Common myeloid progenitor, CD34-positive (primary cell): ENCODE results near the gene SAP25.
"Not testable (repeated sequence)": the region's sequence is repeated elsewhere in the genome, so short reads cannot be mapped to it uniquely, and the experiment has no call there.

Experiments
- CTCF ChIA-PET: fragments of 350-600 bp; sonication (Branson Sonifier 250); formaldehyde crosslinking; loops from one replicate; lab custom pipeline; 2021; ENCODE audit warnings: antibody characterized with exemption; lab: Charles Lee
- POLR2A ChIA-PET: fragments of 350-600 bp; sonication (Branson Sonifier 250); formaldehyde crosslinking; loops from one replicate; lab custom pipeline; 2021; ENCODE audit warnings: antibody characterized with exemption; lab: Charles Lee
- DNase-seq, 3 donors: peaks; one replicate each; pipeline versions ENCODE4 v3.0.0 to v3.0.0-alpha.2; 2013
- H3K27ac ChIP-seq, 2 experiments: 1 replicate in 1 of 2; 2 replicates in 1 of 2; pipeline ENCODE4 v1.7.0; 2013; ENCODE audit warnings: inconsistent platforms in 2 of 2, low read length in 2 of 2, mild to moderate bottlenecking in 2 of 2, low read depth in 1 of 2, moderate library complexity in 1 of 2; ENCODE audit not compliant: severe bottlenecking in 2 of 2, insufficient read depth in 1 of 2, poor library complexity in 1 of 2
- H3K27me3 ChIP-seq, 5 experiments: replicated peaks in 2 of 5; 1 replicate in 3 of 5; 2 replicates in 2 of 5; pipeline versions ENCODE4 v1.6.1 to v1.7.0; 2013; ENCODE audit warnings: low read length in 4 of 5, mild to moderate bottlenecking in 2 of 5, moderate library complexity in 2 of 5, inconsistent platforms in 1 of 5; ENCODE audit not compliant: insufficient read depth in 5 of 5, control insufficient read depth in 4 of 5
- H3K36me3 ChIP-seq, 4 experiments: 1 replicate in 2 of 4; 2 replicates in 2 of 4; pipeline versions ENCODE4 v1.6.1 to v1.7.0; 2013; ENCODE audit warnings: low read length in 3 of 4, control low read depth in 1 of 4, mild to moderate bottlenecking in 1 of 4; ENCODE audit not compliant: control insufficient read depth in 4 of 4, insufficient read depth in 4 of 4
- H3K4me1 ChIP-seq, 4 experiments: 1 replicate in 3 of 4; 2 replicates in 1 of 4; pipeline versions ENCODE4 v1.6.1 to v1.7.1; 2013; ENCODE audit warnings: low read length in 3 of 4, mild to moderate bottlenecking in 3 of 4, control low read depth in 1 of 4, inconsistent platforms in 1 of 4, moderate library complexity in 1 of 4; ENCODE audit not compliant: control insufficient read depth in 4 of 4, insufficient read depth in 4 of 4; ENCODE audit errors: control extremely low read depth in 1 of 4
- H3K4me3 ChIP-seq, 7 experiments: 1 replicate in 4 of 7; 2 replicates in 3 of 7; pipeline versions ENCODE4 v1.5.1 to v1.7.0; 2013; ENCODE audit warnings: mild to moderate bottlenecking in 7 of 7, low read length in 6 of 7, moderate library complexity in 6 of 7, inconsistent platforms in 2 of 7, low read depth in 2 of 7, control low read depth in 1 of 7; ENCODE audit not compliant: insufficient read depth in 4 of 7, control insufficient read depth in 1 of 7; ENCODE audit errors: extremely low read depth in 1 of 7
- H3K9me3 ChIP-seq, 5 experiments: 1 replicate in 4 of 5; 2 replicates in 1 of 5; pipeline versions ENCODE4 v1.6.1 to v1.7.1; 2013; ENCODE audit warnings: low read length in 4 of 5, mild to moderate bottlenecking in 2 of 5, inconsistent platforms in 1 of 5, low read depth in 1 of 5, moderate library complexity in 1 of 5; ENCODE audit not compliant: control insufficient read depth in 4 of 5, insufficient read depth in 2 of 5; ENCODE audit errors: control extremely low read depth in 1 of 5
- WGBS: methylation state at CpG from one replicate; pipeline ENCODE4 v1.1.5; 2013; ENCODE audit not compliant: insufficient coverage; 5-methylcytosine and 5-hydroxymethylcytosine counted together

Gene SAP25

DNA sequence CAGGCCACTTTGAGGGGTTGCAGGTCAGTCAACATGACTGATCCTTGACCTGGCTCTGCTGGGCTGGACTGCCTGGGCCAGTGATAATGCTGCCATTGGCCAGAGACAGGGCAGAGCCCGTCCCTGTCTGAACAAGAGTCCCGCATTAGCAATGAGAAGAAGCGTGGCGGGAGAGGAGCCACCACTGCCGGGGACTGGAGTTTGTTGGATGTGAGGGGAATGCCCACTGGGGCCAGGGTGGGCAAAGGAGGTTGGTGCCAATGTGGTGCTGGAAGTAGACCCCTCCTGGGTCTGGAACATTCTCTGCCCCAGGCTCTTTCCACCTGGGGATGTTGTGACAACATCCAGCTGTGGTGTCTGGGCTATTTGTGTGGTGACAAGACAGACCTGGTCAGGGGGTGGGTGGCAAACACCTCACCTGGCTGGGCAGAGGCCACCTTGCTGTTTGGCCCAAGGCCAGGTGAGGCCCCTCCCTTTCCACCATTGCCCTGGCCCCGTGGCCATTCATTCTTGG, 7.6 kb downstream of the SAP25 start:
- H3K9me3 ChIP-seq, result no peaks in the 10 kb centered on the region
- no peak overlapping the region for H3K27ac ChIP-seq
- H3K36me3 ChIP-seq, result peaks cover 0 to 15% (median 4%) of the 10 kb centered on the region in 4 experiments
- peaks cover 0 to 47% (median 40%) of the 10 kb centered on the region in 4 experiments for H3K4me1 ChIP-seq
- WGBS, result 100% methylated on average over 5 of the region's 6 CpGs
- POLR2A ChIA-PET, result no interaction called here
- DNase-seq, result no peak
- CTCF ChIA-PET, result interaction anchor here (0.8 to 13.7 kb wide), 9 partner anchors 10 to 129 kb away, joined by 3 to 242 read pairs (median 7); partner anchors contain the start of genes FBXO24, LRCH4 and SPACDR
- H3K27me3 ChIP-seq, result no peaks in the 10 kb centered on the region
- H3K4me3 ChIP-seq, result no peak overlapping the region

DNA sequence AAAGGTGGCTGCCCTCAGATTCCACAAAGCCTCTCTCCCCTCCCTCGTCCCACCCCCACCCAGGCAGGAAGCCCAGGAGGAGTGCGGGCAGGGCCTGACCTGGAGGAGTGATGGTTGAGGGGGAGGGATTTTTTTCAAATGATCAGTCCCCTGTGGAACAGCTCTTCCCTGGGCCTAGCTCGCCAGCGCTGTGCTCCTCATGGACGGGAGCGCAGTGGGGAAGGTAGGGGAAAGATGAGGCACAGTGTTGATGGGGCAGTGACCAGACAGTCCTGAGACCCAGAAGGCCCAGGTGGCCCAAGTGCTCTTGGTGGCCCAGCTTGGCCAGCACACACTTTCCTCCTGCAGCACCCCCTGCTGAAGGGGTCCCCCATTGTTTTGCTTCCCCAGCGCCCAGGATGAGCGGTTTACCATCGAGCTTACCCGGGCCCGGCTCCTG, 8.5 kb downstream of the SAP25 start:
- Histone ChIP-seq H3K4me3 (no peak overlapping the region), H3K27me3 (no peaks in the 10 kb centered on the region), H3K27ac (no peak overlapping the region), H3K9me3 (no peaks in the 10 kb centered on the region), H3K36me3 (peaks cover 0 to 13% (median 4%) of the 10 kb centered on the region in 4 experiments), H3K4me1 (peaks cover 0 to 38% (median 32%) of the 10 kb centered on the region in 4 experiments)
- CTCF ChIA-PET, result interaction anchor here (0.8 to 13.7 kb wide), 11 partner anchors 9 to 128 kb away, joined by 3 to 242 read pairs (median 7); partner anchors contain the start of genes FBXO24, GIGYF1, LRCH4 and SPACDR
- WGBS, result no CpG with 5 or more reads among the region's 11 CpGs
- DNase-seq, result no peak
- POLR2A ChIA-PET, result no interaction called here

DNA sequence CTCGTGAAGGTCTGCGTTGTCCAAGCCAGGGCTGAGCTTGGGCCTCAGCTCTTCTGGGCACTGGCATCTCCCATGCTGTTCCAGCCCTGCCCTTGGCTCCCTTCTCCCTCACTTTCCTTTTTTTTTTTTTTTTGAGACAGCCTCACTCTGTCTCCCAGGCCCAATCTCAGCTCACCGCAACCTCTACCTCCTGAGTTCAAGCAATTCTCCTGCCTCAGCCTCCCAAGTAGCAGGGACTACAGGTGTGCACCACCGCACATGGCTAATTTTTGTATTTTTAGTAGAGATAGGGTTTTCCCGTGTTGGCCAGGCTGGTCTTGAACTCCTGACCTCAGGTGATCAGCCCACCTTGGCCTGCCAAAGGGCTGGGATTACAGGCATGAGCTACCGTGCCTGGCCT, 9.3 kb downstream of the SAP25 start:
- 71% methylated on average over 4 of the region's 6 CpGs for whole genome bisulfite sequencing
- CTCF ChIA-PET, result interaction anchor here (0.7 to 13.7 kb wide), 17 partner anchors 8 to 162 kb away, joined by 3 to 242 read pairs (median 4); partner anchors contain the start of genes FBXO24, GIGYF1, LRCH4 and POP7
- H3K36me3 ChIP-seq, result peaks cover 0 to 13% (median 4%) of the 10 kb centered on the region in 4 experiments

DNA sequence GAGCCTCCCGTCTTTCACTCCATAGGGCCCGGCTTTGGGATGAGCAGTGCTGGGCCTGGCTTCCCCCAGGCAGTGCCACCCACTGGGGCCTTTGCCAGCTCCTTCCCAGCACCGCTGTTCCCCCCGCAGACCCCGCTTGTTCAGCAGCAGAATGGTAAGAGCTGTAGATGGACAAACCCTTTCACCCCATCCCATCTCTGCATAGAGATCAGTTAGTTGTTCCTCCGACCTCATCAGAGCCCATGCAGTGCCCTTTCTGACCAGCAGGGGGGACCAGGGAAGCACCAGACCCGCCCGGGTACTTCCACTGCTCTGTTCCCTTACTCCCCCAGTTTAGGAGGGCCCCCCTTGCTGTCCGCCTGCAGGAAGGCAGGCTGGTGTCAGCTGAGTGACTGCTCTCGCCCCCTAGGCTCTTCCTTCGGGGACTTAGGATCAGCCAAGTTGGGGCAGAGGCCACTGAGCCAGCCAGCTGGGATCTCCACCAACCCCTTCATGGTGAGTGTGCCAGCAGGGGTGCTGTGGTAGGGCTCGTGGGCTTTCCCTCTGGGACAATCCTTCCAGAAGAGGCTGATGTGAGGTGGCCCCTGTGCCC, 9.8 kb downstream of the SAP25 start:
- CTCF ChIA-PET, result interaction anchor here (0.6 to 13.7 kb wide), 18 partner anchors 9 to 162 kb away, joined by 3 to 242 read pairs (median 4); partner anchors contain the start of genes FBXO24, GIGYF1, LRCH4 and POP7
- no peaks in the 10 kb centered on the region for H3K9me3 ChIP-seq
- POLR2A ChIA-PET, result no interaction called here
- peaks cover 0 to 13% (median 4%) of the 10 kb centered on the region in 4 experiments for H3K36me3 ChIP-seq
- DNase-seq, result peak; percentile 77 to 89 (median 85)
- H3K27ac ChIP-seq, result no peak overlapping the region
- no peak overlapping the region for H3K4me3 ChIP-seq
- no peaks in the 10 kb centered on the region for H3K27me3 ChIP-seq
- 33% methylated on average over 12 of the region's 12 CpGs for WGBS
- peaks cover 0 to 25% (median 20%) of the 10 kb centered on the region in 4 experiments for H3K4me1 ChIP-seq

More for the DNA sequence above, 9.3 kb downstream of the SAP25 start:
- H3K27ac ChIP-seq, H3K27me3 ChIP-seq, POLR2A ChIA-PET, DNase-seq, H3K4me3 ChIP-seq, H3K9me3 ChIP-seq: not testable (repeated sequence)
- H3K4me1 ChIP-seq, result peaks cover 0 to 30% (median 24%) of the 10 kb centered on the region in 4 experiments

DNA sequence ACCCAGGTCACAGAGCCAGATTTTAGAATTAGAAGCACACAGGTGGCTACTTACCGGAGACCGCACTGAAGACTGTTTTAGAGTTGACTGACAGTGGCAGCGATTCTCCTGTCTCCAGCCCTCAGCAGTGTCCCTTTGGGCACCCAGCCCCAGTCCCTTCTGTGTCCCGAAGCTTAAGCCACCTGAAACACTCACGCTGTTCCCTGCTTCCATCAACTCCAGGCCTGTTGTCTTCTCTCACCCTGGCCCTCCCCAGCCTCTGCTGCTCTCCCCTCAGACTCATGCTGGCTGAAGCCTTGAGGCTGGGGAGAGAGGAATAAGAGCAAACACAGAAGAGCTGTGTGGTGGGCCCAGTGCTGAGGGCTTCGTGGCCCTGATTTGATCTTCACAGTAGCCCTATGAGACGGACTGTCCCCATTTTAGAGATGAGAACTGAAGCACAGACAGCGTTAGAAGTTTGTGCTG, 10.6 kb downstream of the SAP25 start:
- Histone ChIP-seq H3K4me1 (peaks cover 0 to 19% (median 13%) of the 10 kb centered on the region in 4 experiments), H3K36me3 (peaks cover 0 to 13% (median 4%) of the 10 kb centered on the region in 4 experiments), H3K9me3 (no peaks in the 10 kb centered on the region), H3K27ac (no peak overlapping the region), H3K4me3 (no peak overlapping the region), H3K27me3 (no peaks in the 10 kb centered on the region)
- ChIA-PET POLR2A (interaction anchor here (0.7 kb wide), 1 partner anchor 116 kb away, joined by 3 read pairs; no protein-coding TSS in a partner anchor), CTCF (interaction anchor here (0.6 to 13.7 kb wide), 11 partner anchors 8 to 163 kb away, joined by 3 to 242 read pairs (median 5); partner anchors contain the start of genes FBXO24, GIGYF1, LRCH4 and SPACDR)
- DNase-seq, result no peak
- WGBS, result 97% methylated on average over 7 of the region's 8 CpGs

DNA sequence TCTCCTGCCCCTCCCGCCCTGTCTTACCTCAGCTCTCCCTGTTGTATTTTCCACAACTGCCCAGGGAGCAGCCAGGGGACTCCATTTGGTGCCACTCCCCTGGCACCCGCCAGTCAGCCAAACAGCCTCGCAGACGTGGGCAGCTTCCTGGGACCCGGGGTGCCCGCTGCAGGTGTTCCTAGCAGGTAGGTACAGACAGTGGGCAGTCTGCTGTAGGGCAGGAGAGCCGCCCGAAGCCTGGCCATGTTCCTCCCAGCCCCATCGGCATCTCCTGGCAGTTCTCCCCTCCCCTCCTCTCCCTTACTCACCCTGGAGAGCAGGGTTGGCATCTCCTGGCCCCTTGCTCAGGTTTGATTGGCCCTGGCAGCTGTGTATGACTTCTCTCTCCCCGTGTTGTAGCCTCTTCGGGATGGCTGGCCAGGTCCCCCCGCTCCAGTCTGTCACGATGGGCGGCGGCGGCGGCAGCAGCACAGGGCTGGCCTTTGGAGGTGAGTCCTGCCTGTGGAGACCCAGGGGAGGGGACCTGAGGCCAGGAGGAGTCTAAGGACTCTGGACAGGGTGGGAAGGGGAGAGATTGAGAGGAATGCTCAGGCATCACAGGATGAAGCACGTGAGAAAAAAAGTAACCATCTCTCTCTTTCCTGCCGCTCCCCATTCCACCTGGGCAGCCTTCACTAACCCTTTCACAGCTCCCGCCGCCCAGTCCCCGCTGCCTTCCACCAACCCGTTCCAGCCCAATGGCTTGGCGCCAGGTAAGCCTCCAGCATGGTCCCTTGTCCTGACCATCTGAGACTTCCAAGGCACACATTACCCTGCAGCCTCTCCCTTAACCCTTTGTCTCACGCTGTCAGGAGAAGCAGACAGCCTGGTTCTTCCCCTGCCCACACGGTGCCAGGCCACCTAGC, 11.3 kb downstream of the SAP25 start:
- no peak for DNase-seq
- peaks cover 0 to 13% (median 4%) of the 10 kb centered on the region in 4 experiments for H3K36me3 ChIP-seq
- no peak overlapping the region for H3K4me3 ChIP-seq
- peaks cover 0 to 12% (median 7%) of the 10 kb centered on the region in 4 experiments for H3K4me1 ChIP-seq
- no peaks in the 10 kb centered on the region for H3K27me3 ChIP-seq
- H3K27ac ChIP-seq, result no peak overlapping the region
- POLR2A ChIA-PET, result interaction anchor here (0.7 kb wide), 1 partner anchor 116 kb away, joined by 3 read pairs; no protein-coding TSS in a partner anchor
- CTCF ChIA-PET, result interaction anchor here (0.9 to 13.7 kb wide), 7 partner anchors 16 to 96 kb away, joined by 3 to 242 read pairs (median 5); partner anchors contain the start of genes FBXO24, LRCH4 and SPACDR
- 98% methylated on average over 24 of the region's 26 CpGs for WGBS
- H3K9me3 ChIP-seq, result no peaks in the 10 kb centered on the region
